CD4-positive, alpha-beta T cell treated with Interferon alpha-2 for 1 hour (primary cell): ENCODE data around the gene PTPN3.
"Not testable (repeated sequence)": the region's sequence is repeated elsewhere in the genome, so short reads cannot be mapped to it uniquely, and the experiment has no call there.

Experiments used
- DNase-seq, 2 donors: peaks; one replicate each; pipeline ENCODE4 v3.0.0-alpha.2; 2020 to 2022

Gene PTPN3

DNA sequence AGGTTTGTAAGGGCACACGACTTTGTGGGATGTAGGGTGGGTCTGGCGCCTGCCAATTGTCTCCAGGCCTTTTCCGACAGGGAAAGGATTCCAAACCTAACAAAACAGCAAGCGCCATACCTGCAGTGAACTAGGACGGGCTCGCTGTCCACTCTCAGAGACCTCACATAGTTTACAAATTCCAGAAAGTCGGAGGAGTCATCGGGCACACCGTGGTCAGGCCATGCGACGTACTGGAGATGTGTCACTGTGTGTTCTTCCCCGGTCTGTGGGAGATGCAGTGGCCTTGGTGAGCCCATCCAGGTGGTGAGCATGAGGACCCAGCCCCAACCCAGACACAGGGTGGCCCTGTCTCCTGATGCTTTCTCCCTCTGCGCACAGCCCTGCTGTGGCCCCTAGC lies 115.9 kb downstream of the PTPN3 start:
- DNase-seq: no peak

DNA sequence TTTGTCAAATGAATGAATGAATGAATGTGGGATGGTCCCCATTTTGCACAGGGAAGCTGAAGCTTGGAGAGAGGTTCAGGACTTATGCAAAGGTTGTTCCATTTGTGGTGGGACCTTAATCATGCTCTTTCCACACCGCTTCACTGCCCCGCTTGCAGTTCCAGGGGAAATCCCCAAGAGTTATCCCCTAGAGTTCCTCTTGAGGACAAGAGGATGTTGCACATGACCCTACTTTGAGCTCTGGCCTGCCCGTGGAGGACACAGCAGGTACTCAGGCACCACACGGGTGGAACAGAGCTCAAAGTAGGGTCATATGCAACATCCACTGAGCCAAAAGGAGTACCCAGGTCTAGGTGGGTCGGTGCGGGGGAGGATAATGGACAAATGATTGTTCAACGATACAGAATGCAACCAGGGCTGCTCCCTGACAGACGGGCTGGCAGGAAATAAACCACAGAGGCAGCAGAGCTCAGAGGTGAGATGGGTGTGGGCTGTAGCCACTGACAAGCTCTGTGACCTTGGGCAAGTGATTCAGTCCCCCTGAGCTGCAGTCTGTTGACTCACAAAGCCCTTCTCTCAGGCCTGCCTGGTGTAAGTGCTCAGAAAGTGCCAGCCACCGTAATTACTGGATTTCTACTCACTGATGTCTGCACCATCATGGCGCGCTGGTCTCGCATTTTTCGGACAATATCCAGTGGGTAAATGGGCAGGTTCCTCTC lies 116.9 kb downstream of the PTPN3 start:
- no peak for DNase-seq

DNA sequence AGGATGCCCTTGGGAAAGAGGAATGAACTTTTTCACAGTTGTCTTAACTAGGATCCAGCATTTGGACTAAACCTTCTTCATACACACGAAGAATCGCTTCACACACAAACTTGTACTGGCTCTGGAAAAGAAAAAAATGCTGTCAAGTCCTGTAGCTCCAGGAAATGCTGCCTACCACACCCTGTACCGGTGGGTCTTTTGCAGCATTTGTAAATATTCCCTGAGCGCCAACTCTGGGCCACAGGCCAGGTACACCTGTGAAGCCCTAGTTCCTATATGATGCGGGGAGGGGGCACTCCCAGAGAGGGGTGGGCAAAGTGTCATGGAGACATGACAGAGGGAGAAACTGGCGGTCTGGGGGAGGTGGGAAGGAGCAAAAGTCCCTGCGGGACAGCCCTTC lies 118.6 kb downstream of the PTPN3 start:
- DNase-seq: no peak

GRCh38 chr9:109378316-109378715 lies 119.8 kb downstream of the PTPN3 start:
- DNase-seq: no peak

- DNase-seq: no peak
Measured at GRCh38 chr9:109372246-109372645, 125.9 kb downstream of the PTPN3 start.

DNA sequence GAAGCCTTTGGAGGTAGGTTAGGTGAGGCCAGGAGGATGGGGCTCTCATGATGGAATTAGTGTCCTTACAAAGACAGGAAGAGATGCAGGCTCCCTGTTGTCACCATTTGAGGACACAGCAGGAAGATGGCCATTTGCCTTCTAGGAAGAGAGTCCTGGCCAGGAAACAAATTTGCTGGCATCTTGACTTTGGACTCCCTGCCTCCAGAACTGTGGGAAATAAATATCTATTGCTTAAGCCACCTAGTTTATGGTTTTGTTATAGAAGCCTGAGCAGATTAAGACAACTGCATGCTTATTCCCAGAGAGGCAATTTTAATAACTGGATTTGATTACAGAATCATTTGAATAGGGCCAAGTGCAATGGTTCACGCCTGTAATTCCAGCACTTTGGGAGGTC lies 126.7 kb downstream of the PTPN3 start:
- DNase-seq: no peak

- DNase-seq: no peak
Measured at GRCh38 chr9:109369285-109369684, 128.8 kb downstream of the PTPN3 start.

DNA sequence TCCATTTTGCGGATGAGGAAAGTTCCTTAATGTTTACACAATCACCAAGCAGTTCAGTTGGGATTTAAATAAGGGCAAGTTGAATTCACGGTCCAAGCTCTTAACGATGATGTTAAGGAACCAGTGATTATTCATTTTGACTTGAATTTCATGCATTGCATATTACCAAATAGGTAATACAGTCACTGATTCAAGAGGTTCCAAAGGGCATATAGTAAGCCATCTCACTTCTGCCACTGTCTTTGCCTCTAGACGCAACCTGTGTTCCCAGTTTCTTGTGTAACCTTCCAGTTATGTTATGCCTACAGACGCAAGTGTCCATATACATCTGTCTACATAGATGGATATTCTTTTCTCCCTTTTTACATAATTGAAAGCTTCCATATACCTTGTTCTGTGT lies 137.3 kb downstream of the PTPN3 start:
- no peak for DNase-seq

- DNase-seq: not testable (repeated sequence)
Measured at GRCh38 chr9:109358968-109359603, 139.0 kb downstream of the PTPN3 start.

GRCh38 chr9:109355564-109356297 lies 142.4 kb downstream of the PTPN3 start:
- no peak for DNase-seq

DNA sequence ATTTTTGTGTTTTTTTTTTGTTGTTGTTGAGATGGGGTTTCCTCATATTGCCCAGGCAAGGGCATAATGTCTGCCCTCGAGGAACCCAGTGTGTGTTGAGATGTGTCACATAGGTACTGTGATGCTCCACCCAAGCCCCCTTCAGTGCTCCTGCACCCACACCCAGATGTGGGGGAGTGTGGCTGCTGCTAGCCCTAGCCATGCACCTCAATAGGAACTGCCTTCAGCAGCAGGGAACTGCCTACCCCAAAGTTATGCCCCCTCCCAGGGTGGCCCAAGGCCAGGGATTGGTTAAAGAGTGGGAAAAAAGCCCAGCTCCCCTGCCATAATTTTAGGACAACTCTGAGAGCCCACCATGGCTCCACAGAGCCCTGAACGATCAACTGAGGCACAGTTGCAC lies 143.9 kb downstream of the PTPN3 start:
- DNase-seq: no peak

DNA sequence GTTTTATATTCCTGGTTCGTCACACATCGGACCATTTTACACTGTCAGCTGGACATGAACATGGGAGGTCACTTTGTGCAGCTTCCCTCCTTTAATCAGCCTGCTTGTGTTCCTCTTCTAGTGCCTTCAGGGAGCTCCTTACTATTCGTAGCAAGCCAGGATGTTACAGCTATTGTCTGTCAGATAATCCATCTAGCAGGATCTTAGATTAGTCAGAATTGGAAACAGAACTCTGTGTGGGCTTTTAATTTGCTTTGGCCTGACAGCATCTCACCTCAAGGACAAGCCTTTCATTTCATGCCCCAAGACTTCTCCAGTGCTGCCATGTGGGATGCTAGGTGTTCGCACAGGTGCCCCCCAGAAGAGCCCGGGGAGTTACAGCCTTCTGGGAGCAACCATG lies 147.1 kb downstream of the PTPN3 start:
- no peak for DNase-seq

- no peak for DNase-seq
Measured at GRCh38 chr9:109349421-109349846, 148.7 kb downstream of the PTPN3 start.

GRCh38 chr9:109346904-109347303 lies 151.2 kb downstream of the PTPN3 start:
- DNase-seq: no peak

GRCh38 chr9:109344866-109345265 lies 153.2 kb downstream of the PTPN3 start:
- DNase-seq: no peak

DNA sequence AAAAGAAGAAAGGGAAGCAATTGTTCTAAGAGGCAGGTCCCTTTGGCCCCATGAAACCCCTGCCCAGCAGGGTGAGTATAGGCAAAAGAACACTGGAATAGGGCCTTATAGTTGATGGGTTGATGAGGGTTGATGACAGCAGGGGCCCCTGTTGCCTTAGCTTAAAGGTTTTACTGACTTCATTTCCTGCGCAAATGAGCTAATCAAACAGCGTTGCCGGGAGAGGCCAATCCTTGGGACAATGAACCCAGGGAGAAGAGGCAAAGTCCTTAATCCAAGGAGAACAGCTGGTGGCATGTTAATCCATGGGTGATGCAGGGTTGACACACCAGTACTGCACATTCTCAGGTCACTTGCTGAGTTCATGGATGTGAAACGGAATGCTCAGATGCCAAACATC lies 155.2 kb downstream of the PTPN3 start:
- no peak for DNase-seq

DNA sequence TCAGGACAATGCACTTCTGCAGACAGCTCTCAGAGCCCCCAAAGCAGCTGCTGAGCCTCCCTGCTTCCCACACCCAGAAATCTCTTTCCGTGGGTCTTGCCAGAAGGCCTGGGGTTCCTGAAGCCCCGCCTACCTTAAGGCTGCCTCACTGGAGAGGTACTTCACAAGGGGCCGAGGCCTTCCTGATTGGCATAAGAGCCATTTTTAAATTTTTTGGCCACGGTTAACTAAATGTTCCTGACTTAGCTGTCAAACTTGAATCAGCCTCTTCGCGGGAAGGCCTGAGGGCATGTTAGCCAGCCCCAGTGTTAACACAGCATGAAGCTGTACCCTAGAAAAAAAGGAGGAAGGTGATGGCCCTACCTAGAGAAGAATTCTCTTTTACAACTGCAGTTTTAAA lies 156.5 kb downstream of the PTPN3 start:
- no peak for DNase-seq

DNA sequence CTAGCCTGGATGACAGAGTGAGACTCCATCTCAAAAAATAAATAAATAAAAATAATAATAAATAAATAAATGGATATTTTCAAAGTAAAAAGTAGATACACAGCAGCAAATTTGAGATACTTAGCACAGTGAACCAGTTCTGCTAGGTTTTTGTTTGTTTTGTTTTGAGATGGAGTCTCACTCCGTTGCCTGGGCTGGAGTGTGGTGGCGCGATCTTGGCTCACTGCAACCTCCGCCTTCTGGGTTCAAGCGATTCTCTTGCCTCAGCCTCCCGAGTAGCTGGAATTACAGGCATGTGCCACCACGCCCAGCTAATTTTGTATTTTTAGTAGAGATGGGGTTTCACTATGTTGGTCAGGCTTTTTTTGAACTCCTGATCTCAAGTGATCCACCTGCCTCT lies 157.1 kb downstream of the PTPN3 start:
- not testable (repeated sequence) for DNase-seq

DNA sequence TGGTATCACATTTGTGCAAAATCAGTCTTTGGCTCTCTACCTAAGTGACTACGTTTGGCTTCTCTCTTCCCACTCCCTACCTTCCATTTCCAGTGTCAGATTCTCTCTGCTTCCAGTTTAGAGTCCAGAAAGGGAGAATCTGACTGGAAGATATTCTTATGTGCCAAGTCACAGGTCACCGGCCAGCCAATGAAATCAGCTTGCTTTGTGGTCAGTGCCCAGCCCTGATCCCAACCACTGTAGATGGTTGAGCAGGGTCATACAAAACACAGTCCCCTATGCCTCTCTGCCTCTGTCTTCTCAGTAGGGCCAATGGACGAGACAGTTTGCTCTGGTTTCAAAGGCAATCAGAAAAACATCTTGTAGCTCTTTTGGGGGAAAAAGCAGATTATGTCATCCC lies 161.7 kb downstream of the PTPN3 start:
- DNase-seq: no peak

- no peak for DNase-seq
Measured at GRCh38 chr9:109335929-109336328, 162.2 kb downstream of the PTPN3 start.

GRCh38 chr9:109335121-109335520 lies 163.0 kb downstream of the PTPN3 start:
- no peak for DNase-seq

DNA sequence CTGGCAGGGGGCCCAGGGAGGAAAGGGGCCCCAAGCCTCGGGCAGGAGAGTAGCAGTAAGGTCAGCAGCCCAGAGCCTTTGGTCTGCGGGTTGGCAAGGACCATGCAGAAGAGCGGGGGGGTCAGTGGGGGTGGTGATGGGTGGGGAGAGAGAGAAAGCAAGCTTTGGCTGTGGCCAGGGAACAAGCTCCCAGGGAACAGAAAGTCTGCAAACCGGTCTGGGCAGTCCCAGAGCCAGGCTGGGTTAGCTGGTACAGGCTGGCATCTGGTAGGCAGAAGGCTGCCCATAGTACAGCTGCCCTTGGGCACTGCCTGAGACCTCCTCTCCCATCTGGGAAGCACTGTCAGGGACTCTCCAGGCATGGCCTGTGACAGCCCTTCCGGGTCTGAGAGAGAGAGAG lies 166.8 kb downstream of the PTPN3 start:
- no peak for DNase-seq

GRCh38 chr9:109329638-109330258 lies 168.4 kb downstream of the PTPN3 start:
- DNase-seq: no peak
